SK-N-SH treated with all-trans-retinoic acid at 6 μM for 48 hours (cell line): ENCODE measurements around the gene PLCH2.

Experiments used
- ATAC-seq: fragments of 200-7000 bp; cut with Tn5 transposase; 3 replicates; pipeline ENCODE4 v1.9.1; 2020; ENCODE audit warnings: mild to moderate bottlenecking, moderate library complexity
- ARNTL ChIP-seq: fragments of 450-650 bp; formaldehyde crosslinking; IDR thresholded peaks from 2 replicates; pipeline ENCODE4 v1.5.0; 2020; ENCODE audit warnings: low read depth, mild to moderate bottlenecking, moderate library complexity, borderline replicate concordance
- CSDC2 ChIP-seq: fragments of 250-450 bp; sonication (Bioruptor Pico); IDR thresholded peaks from 2 replicates; pipeline ENCODE4 v1.5.0; 2020; ENCODE audit warnings: mild to moderate bottlenecking, moderate library complexity
- CSRNP3 ChIP-seq: fragments of 250-450 bp; sonication (Bioruptor Pico); IDR thresholded peaks from 2 replicates; pipeline ENCODE4 v1.5.1; 2021; ENCODE audit warnings: mild to moderate bottlenecking, moderate library complexity
- ESRRG ChIP-seq: fragments of 250-450 bp; sonication (Bioruptor Pico); IDR thresholded peaks from 2 replicates; pipeline ENCODE4 v1.6.1; 2021; ENCODE audit warnings: mild to moderate bottlenecking
- ISL1 ChIP-seq: fragments of 250-450 bp; sonication (Bioruptor Pico); IDR thresholded peaks from 2 replicates; pipeline ENCODE4 v2.1.2; 2022; ENCODE audit warnings: mild to moderate bottlenecking, moderate library complexity
- OSR1 ChIP-seq: fragments of 250-450 bp; sonication (Bioruptor Pico); IDR thresholded peaks from 2 replicates; pipeline ENCODE4 v1.8.0; 2022; ENCODE audit warnings: moderate library complexity, mild to moderate bottlenecking, inconsistent platforms
- PATZ1 ChIP-seq: fragments of 250-450 bp; sonication (Bioruptor Pico); IDR thresholded peaks from 2 replicates; pipeline ENCODE4 v1.8.0; 2020; ENCODE audit warnings: mild to moderate bottlenecking, moderate library complexity, borderline replicate concordance
- POU6F1 ChIP-seq: fragments of 250-450 bp; sonication (Bioruptor Pico); IDR thresholded peaks from 2 replicates; pipeline ENCODE4 v1.8.0; 2021; ENCODE audit warnings: low read depth, mild to moderate bottlenecking, moderate library complexity, borderline replicate concordance
- PPARA ChIP-seq: fragments of 250-450 bp; sonication (Bioruptor Pico); IDR thresholded peaks from 2 replicates; pipeline ENCODE4 v1.5.0; 2020; ENCODE audit warnings: mild to moderate bottlenecking, borderline replicate concordance
- RARB ChIP-seq: fragments of 250-450 bp; sonication (Bioruptor Pico); IDR thresholded peaks from 2 replicates; pipeline ENCODE4 v1.8.0; 2021; ENCODE audit warnings: mild to moderate bottlenecking, moderate library complexity
- SNAI2 ChIP-seq: fragments of 250-450 bp; sonication (Bioruptor Pico); IDR thresholded peaks from 2 replicates; pipeline ENCODE4 v1.5.0; 2020; ENCODE audit warnings: mild to moderate bottlenecking, moderate library complexity
- TCF4 ChIP-seq: fragments of 250-450 bp; sonication (Bioruptor Pico); IDR thresholded peaks from 2 replicates; pipeline ENCODE4 v1.8.0; 2021; ENCODE audit warnings: mild to moderate bottlenecking, moderate library complexity, borderline replicate concordance
- TSHZ2 ChIP-seq: fragments of 250-450 bp; sonication (Bioruptor Pico); IDR thresholded peaks from 2 replicates; pipeline ENCODE4 v1.5.0; 2020; ENCODE audit warnings: mild to moderate bottlenecking, moderate library complexity
- ZC3H10 ChIP-seq: fragments of 250-450 bp; sonication (Bioruptor Pico); IDR thresholded peaks from 2 replicates; pipeline ENCODE4 v1.5.1; 2021; ENCODE audit warnings: mild to moderate bottlenecking, moderate library complexity
- ZFP3 ChIP-seq: fragments of 250-450 bp; sonication (Bioruptor Pico); IDR thresholded peaks from 2 replicates; pipeline ENCODE4 v1.5.0; 2020; ENCODE audit warnings: mild to moderate bottlenecking, moderate library complexity
- ZFP30 ChIP-seq: fragments of 450-650 bp; formaldehyde crosslinking; IDR thresholded peaks from 2 replicates; pipeline ENCODE4 v1.5.0; 2022; ENCODE audit warnings: mild to moderate bottlenecking, moderate library complexity
- ZNF565 ChIP-seq: fragments of 450-650 bp; formaldehyde crosslinking; conservative IDR thresholded peaks from 2 replicates; pipeline ENCODE4 v1.5.0; 2020; ENCODE audit warnings: low read depth, mild to moderate bottlenecking, moderate library complexity
- ZNF70 ChIP-seq: fragments of 450-650 bp; formaldehyde crosslinking; IDR thresholded peaks from 2 replicates; pipeline ENCODE4 v1.5.0; 2020; ENCODE audit warnings: mild to moderate bottlenecking, moderate library complexity
- ZNF8 ChIP-seq: fragments of 450-650 bp; formaldehyde crosslinking; IDR thresholded peaks from 2 replicates; pipeline ENCODE4 v1.5.0; 2020; ENCODE audit warnings: mild to moderate bottlenecking, moderate library complexity

The PLCH2 gene

GRCh38 chr1:2495026-2495425 lies 18.9 kb downstream of the PLCH2 start:
- no peak for TF ChIP-seq ISL1 (CRISPR knock-in tag)
- TF ChIP-seq CSDC2: no peak
- TF ChIP-seq TCF4: no peak
- no peak for ATAC-seq

GRCh38 chr1:2495546-2495945 lies 19.5 kb downstream of the PLCH2 start:
- no peak for ATAC-seq
- no peak for TF ChIP-seq CSDC2
- TF ChIP-seq ZNF8 (CRISPR knock-in tag): no peak
- TF ChIP-seq ZNF70 (CRISPR knock-in tag): no peak
- no peak for TF ChIP-seq SNAI2 (CRISPR knock-in tag)
- TF ChIP-seq TSHZ2 (CRISPR knock-in tag): no peak
- no peak for TF ChIP-seq PATZ1
- TF ChIP-seq PPARA (CRISPR knock-in tag): no peak
- TF ChIP-seq TCF4: no peak
- no peak for TF ChIP-seq ZFP30
- TF ChIP-seq ESRRG (CRISPR knock-in tag): no peak
- no peak for TF ChIP-seq ZFP3 (CRISPR knock-in tag)
- TF ChIP-seq ARNTL: no peak
- no peak for TF ChIP-seq CSRNP3 (CRISPR knock-in tag)
- TF ChIP-seq RARB: no peak
- no peak for TF ChIP-seq OSR1
- TF ChIP-seq ISL1 (CRISPR knock-in tag): no peak

- ATAC-seq: no peak
- no peak for TF ChIP-seq ARNTL
- TF ChIP-seq TCF4: no peak
- TF ChIP-seq ESRRG (CRISPR knock-in tag): no peak
- no peak for TF ChIP-seq ZNF70 (CRISPR knock-in tag)
- no peak for TF ChIP-seq PATZ1
- TF ChIP-seq ZC3H10: no peak
Measured at GRCh38 chr1:2496087-2496622, 20.1 kb downstream of the PLCH2 start.

- TF ChIP-seq CSRNP3 (CRISPR knock-in tag) (no peak), PATZ1 (no peak), ZNF565 (CRISPR knock-in tag) (no peak), ESRRG (CRISPR knock-in tag) (no peak), ZNF70 (CRISPR knock-in tag) (no peak), OSR1 (no peak), POU6F1 (CRISPR knock-in tag) (no peak), TCF4 (no peak), CSDC2 (no peak), RARB (no peak), ISL1 (CRISPR knock-in tag) (no peak)
- ATAC-seq: no peak
Measured at GRCh38 chr1:2496746-2497145, 20.7 kb downstream of the PLCH2 start.
